Coronary artery (tissue), 2 donors: ENCODE data around the gene TRAPPC6A.

ENCODE experiments used
- DNase-seq: peaks from one replicate; pipeline ENCODE4 v3.0.0-alpha.2; 2017; ENCODE audit warnings: low spot score
- H3K27ac ChIP-seq, 2 donors: fragments of 200-600 bp; sonication (generic); one replicate each; pipeline ENCODE4 v1.5.1; 2016 to 2019
- H3K4me3 ChIP-seq: fragments of 200-600 bp; sonication (generic); 2 replicates; pipeline ENCODE4 v1.5.1; 2016; ENCODE audit warnings: mild to moderate bottlenecking, moderate library complexity
- TF ChIP-seq, protein P1 (sequence below): fragments of 200-600 bp; sonication (generic); IDR thresholded peaks from one replicate; pipeline ENCODE4 v1.5.1; 2019; ENCODE audit warnings: antibody characterized with exemption

TRAPPC6A gene

DNA sequence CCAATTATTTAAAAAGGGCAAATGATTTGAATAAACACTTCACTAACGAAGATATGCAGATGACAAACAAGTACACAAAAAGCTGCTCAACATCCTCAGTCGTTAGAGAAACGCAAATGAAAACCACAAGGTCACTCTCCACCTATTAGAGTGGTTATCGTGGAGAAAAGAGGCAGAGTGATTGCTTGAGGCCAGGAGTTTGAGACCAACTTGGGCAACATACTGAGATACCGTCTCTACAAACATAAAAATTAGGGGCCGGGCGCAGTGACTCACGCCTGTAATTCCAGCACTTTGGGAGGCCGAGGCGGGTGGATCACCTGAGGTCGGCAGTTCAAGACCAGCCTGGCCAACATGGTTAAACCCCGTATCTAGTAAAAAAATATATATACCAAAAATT is 27.8 kb upstream of the TRAPPC6A start:
- no peak overlapping the region for H3K4me3 ChIP-seq
- TF ChIP-seq, protein P1, sequence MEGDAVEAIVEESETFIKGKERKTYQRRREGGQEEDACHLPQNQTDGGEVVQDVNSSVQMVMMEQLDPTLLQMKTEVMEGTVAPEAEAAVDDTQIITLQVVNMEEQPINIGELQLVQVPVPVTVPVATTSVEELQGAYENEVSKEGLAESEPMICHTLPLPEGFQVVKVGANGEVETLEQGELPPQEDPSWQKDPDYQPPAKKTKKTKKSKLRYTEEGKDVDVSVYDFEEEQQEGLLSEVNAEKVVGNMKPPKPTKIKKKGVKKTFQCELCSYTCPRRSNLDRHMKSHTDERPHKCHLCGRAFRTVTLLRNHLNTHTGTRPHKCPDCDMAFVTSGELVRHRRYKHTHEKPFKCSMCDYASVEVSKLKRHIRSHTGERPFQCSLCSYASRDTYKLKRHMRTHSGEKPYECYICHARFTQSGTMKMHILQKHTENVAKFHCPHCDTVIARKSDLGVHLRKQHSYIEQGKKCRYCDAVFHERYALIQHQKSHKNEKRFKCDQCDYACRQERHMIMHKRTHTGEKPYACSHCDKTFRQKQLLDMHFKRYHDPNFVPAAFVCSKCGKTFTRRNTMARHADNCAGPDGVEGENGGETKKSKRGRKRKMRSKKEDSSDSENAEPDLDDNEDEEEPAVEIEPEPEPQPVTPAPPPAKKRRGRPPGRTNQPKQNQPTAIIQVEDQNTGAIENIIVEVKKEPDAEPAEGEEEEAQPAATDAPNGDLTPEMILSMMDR: no peak
- DNase-seq: no peak
- H3K27ac ChIP-seq: no peak overlapping the region

DNA sequence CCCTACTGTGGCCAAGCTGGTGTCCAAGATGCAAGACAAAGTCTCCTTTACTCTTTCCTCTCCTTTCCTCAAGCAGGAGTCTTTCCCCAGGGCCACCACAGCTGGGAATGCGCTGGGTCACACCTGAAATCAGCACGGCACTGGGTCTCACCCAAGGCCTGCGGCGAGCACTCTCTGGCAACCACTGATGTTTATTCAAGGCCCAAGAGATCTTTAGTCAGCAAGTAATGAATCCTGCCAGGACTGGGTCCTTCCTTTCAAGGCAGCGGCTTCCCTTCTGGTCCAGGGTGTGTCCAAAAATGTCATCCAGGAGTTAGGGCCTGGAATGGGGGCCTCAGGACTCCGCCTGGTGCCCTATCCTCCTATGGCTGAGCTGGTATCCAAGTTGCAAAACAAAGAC is 24.6 kb upstream of the TRAPPC6A start:
- TF ChIP-seq, protein P1: no peak
- no peak for DNase-seq
- Histone ChIP-seq H3K4me3 (no peak overlapping the region), H3K27ac (no peak overlapping the region)

DNA sequence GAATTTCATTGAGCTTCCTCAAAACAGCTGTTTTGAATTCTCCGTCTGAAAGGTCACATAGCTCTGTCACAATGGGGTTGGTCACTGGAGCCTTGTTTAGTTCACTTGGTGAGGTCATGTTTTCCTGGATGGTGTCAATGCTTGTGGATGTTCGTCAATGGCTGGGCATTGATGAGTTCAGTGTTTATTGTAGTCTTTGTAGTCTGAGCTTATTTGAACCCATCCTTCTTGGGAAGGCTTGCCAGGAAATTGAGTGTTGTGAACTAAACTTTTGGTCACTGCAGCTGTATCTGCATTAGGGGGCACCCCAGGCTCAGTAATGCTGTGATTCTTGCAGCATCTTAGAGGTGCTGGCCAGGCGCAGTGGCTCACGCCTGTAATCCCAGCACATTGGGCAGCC is 22.5 kb upstream of the TRAPPC6A start:
- TF ChIP-seq, protein P1: no peak
- DNase-seq: no peak
- Histone ChIP-seq H3K27ac (no peak overlapping the region), H3K4me3 (no peak overlapping the region)

DNA sequence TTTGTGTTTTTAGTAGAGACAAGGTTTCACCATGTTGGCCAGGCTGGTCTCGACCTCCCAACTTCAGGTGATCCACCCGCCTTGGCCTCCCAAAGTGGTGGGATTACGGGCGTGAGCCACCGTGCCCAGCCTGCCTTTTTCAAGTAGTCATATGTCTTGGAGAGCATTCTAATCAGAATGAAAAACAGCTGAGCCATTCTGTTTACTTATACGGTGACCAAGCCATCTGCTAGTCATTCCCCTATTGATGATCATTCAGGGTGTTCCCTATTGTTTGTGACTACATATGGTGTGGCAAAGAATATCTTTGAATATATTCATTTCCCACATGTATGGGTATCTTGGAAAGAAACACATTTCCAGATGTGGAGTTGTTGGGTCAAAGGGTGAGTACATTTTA is 17.7 kb upstream of the TRAPPC6A start:
- TF ChIP-seq, protein P1: no peak
- no peak for DNase-seq
- no peak overlapping the region for H3K4me3 ChIP-seq
- H3K27ac ChIP-seq: no peak overlapping the region

DNA sequence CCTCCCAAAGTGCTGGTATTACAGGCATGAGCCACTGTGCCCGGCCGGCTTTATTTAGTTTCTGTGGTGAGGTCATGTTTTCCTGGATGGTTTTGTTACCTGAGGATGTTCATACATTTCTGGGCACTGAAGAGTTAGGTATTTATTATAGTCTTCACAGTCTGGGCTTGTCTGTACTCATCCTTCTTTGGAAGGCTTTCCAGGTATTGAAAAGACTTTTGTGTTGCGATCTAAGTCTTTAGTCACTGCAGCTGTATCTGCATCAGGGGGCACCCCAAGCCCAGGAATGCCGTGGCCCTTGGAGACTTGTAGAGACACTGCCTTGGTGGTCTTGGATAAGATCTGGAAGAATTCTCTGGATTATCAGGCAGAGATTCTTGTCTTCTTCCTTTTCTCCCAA is 13.3 kb upstream of the TRAPPC6A start:
- Histone ChIP-seq H3K4me3 (no peak overlapping the region), H3K27ac (no peak overlapping the region)
- DNase-seq: no peak
- TF ChIP-seq, protein P1: no peak

DNA sequence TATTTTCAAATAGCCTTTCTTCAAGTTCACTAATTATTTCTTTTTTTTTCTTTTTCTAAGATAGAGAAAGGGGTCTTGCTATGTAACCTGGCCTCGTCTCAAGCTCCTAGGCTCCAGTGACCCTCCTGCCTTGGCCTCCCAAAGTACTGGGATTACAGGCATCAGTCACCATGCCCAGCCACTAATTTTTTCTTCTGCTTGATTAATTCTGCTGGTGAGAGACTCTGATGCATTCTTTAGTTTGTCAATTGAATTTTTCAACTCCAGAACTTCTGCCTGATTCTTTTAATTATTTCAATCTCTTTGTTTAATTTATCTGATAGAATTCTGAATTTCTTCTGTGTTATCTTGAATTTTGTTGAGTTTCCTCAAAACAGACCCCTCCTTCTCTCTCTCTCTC is 11.9 kb upstream of the TRAPPC6A start:
- Histone ChIP-seq H3K4me3 (no peak overlapping the region), H3K27ac (no peak overlapping the region)
- TF ChIP-seq, protein P1: no peak
- no peak for DNase-seq

DNA sequence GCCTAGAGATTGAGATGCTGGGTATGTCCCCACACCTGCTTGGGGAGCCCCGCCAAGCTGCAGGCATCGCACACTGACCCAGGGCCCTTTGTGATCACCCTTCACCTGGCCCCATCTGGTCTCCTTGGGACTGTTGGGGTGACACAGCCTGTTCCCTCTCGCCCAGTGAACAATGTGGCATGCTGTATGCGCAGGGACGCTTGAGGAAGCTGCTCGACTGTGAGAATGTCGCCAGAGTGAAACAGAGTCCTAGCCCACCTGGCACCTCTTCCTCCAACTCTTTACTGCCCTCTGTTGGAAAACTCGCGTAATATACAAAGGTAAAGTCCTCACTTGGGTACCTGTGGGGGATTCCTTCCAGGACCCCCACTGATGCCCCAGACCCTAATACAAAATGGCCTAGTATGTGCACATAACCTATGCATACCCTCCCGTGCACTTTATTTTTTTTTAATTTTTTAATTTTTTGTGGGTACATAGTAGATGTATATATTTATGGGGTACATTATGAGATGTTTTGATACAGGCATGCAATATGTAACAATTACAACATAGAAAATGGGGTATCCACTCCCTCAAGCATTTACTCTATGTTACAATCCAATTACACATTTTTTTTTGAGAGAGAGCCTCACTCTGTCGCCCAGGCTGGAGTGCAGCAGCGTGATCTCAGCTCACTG is 9.5 kb upstream of the TRAPPC6A start:
- no peak for DNase-seq
- TF ChIP-seq, protein P1: no peak
- Histone ChIP-seq H3K4me3 (no peak overlapping the region), H3K27ac (no peak overlapping the region)
